NB4 (cell line): ENCODE measurements around the gene C11orf86.
A peak's percentile ranks its signal among the peaks of the same experiment; 100 is the strongest.

Experiments
- DNase-seq: peaks from one replicate; pipeline ENCODE4 v3.0.0; 2010; ENCODE audit warnings: low read depth
- H3K4me3 ChIP-seq: one replicate; pipeline ENCODE4 v1.5.1; 2011; ENCODE audit warnings: mild to moderate bottlenecking, low read depth, low read length, moderate library complexity
- CTCF ChIP-seq: IDR thresholded peaks from one replicate; pipeline ENCODE4 v1.5.1; 2012; ENCODE audit warnings: low read depth, low read length
- MAX ChIP-seq: IDR thresholded peaks from 2 replicates; pipeline ENCODE4 v1.6.1; 2011; ENCODE audit warnings: low read depth, low read length
- MYC ChIP-seq: IDR thresholded peaks from 2 replicates; pipeline ENCODE4 v1.6.1; 2011; ENCODE audit warnings: low read depth, low read length
- POLR2A ChIP-seq: IDR thresholded peaks from 2 replicates; pipeline ENCODE4 v1.6.1; 2011; ENCODE audit warnings: mild to moderate bottlenecking; ENCODE audit not compliant: insufficient read length; ENCODE audit errors: extremely low read depth

Gene C11orf86

GRCh38 chr11:66936311-66936711, 38.8 kb upstream of the C11orf86 start:
- peak; percentile 37 for DNase-seq
- TF ChIP-seq POLR2A (no peak), CTCF (no peak), MAX (no peak), MYC (no peak)
- no peak overlapping the region for H3K4me3 ChIP-seq

- TF ChIP-seq MYC (no peak), MAX (no peak), CTCF (no peak), POLR2A (no peak)
- DNase-seq: no peak
- no peak overlapping the region for H3K4me3 ChIP-seq
Observed at GRCh38 chr11:66937193-66937733, 37.8 kb upstream of the C11orf86 start.

GRCh38 chr11:66938582-66939135, 36.4 kb upstream of the C11orf86 start:
- H3K4me3 ChIP-seq: no peak overlapping the region
- TF ChIP-seq POLR2A (no peak), CTCF (no peak), MYC (no peak), MAX (no peak)
- DNase-seq: no peak

GRCh38 chr11:66950112-66950535, 25.0 kb upstream of the C11orf86 start:
- H3K4me3 ChIP-seq: no peak overlapping the region
- peak; percentile 40 for DNase-seq
- no peak for TF ChIP-seq CTCF

- no peak for DNase-seq
- no peak overlapping the region for H3K4me3 ChIP-seq
- TF ChIP-seq CTCF (no peak), MYC (no peak), MAX (no peak), POLR2A (no peak)
Observed at GRCh38 chr11:66951135-66951534, 24.0 kb upstream of the C11orf86 start.

- no peak for TF ChIP-seq MAX
- no peak for TF ChIP-seq CTCF
- TF ChIP-seq POLR2A: no peak
- no peak for TF ChIP-seq MYC
- H3K4me3 ChIP-seq: no peak overlapping the region
- DNase-seq: no peak
Observed at GRCh38 chr11:66951927-66952337, 23.2 kb upstream of the C11orf86 start.
